K562 (cell line): ENCODE data around the gene APCDD1L.

Experiments
- CBFA2T2 ChIP-seq: fragments of 450-650 bp; conservative IDR thresholded peaks from 2 replicates; pipeline ENCODE4 v1.6.1; 2017; ENCODE audit warnings: mild to moderate bottlenecking
- CBX2 ChIP-seq: fragments of 200-600 bp; sonication (generic); IDR thresholded peaks from one replicate; pipeline ENCODE4 v1.6.1; 2012; ENCODE audit warnings: mild to moderate bottlenecking, low read length, inconsistent platforms; ENCODE audit not compliant: insufficient read depth, poor library complexity, severe bottlenecking
- CTCF ChIP-seq, 3 experiments: IDR thresholded peaks in 2 of 3; conservative IDR thresholded peaks in 1 of 3; 2 replicates each; pipeline ENCODE4 v1.5.1; 2011 to 2012; ENCODE audit warnings: low read length in 3 of 3, mild to moderate bottlenecking in 3 of 3, control low read depth in 2 of 3, improper control_type of control experiment in 1 of 3, inconsistent platforms in 1 of 3, low read depth in 1 of 3, mixed read lengths in 1 of 3, moderate library complexity in 1 of 3; ENCODE audit not compliant: insufficient read depth in 2 of 3
- FOXJ2 ChIP-seq: fragments of 200-800 bp; sonication (Bioruptor generic); IDR thresholded peaks from 2 replicates; pipeline ENCODE4 v1.6.1; 2016; ENCODE audit warnings: missing genetic modification characterization, missing compliant biosample characterization
- HLTF ChIP-seq: fragments of 450-650 bp; IDR thresholded peaks from 2 replicates; pipeline ENCODE4 v1.6.1; 2016
- HSF4 ChIP-seq: fragments of 250-450 bp; sonication (Bioruptor Pico); IDR thresholded peaks from 2 replicates; pipeline ENCODE4 v2.1.2; 2022; ENCODE audit warnings: mild to moderate bottlenecking, moderate library complexity, borderline replicate concordance
- MAX ChIP-seq: sonication (generic); formaldehyde crosslinking; IDR thresholded peaks from 2 replicates; pipeline ENCODE4 v1.9.0; 2022; ENCODE audit warnings: mild to moderate bottlenecking, missing genetic modification reagents
- MYNN ChIP-seq, 2 experiments: sonication (generic); formaldehyde crosslinking in 1 of 2; IDR thresholded peaks; 2 replicates each; pipeline versions ENCODE4 v1.5.0 to v1.6.1; 2016 to 2020; ENCODE audit warnings: antibody characterized with exemption in 1 of 2, missing genetic modification reagents in 1 of 2
- NR1H2 ChIP-seq: sonication (generic); formaldehyde crosslinking; IDR thresholded peaks from 2 replicates; pipeline ENCODE4 v1.4.0; 2020; ENCODE audit warnings: mild to moderate bottlenecking, missing genetic modification reagents
- POLR2A ChIP-seq: fragments of 450-650 bp; conservative IDR thresholded peaks from 2 replicates; pipeline ENCODE4 v1.6.1; 2016
- SMAD3 ChIP-seq: fragments of 450-650 bp; formaldehyde crosslinking; conservative IDR thresholded peaks from 2 replicates; pipeline ENCODE4 v1.4.0; 2020; ENCODE audit warnings: mild to moderate bottlenecking
- USF2 ChIP-seq: sonication (generic); formaldehyde crosslinking; IDR thresholded peaks from 2 replicates; pipeline ENCODE4 v1.5.0; 2020; ENCODE audit warnings: missing genetic modification reagents
- ZBED1 ChIP-seq: IDR thresholded peaks from 2 replicates; pipeline ENCODE4 v1.6.1; 2014
- ZNF143 ChIP-seq: sonication (generic); formaldehyde crosslinking; IDR thresholded peaks from 2 replicates; pipeline ENCODE4 v1.9.0; 2022; ENCODE audit warnings: mild to moderate bottlenecking, missing genetic modification reagents

DNA sequence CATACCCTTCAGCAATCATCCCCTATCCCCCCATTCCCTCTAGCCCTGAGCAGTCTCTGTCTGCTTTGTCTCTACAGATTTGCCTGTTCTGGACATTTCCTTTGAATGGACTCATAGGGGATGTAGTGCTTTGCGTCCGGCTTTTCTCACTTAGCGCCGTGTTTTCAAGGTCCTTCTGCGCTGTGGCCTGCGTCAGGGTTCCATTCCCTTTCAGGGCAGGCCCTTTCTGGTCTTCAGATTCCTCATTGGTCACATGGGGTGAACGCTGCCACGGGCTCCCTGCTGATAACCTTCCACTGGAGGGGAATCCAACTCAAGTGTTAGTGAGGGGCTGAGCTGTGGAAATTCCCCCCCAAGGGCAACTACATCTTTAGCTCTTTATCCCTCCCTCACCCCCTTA is 36.4 kb upstream of the APCDD1L start:
- TF ChIP-seq CBX2, result no peak
- TF ChIP-seq ZNF143, result no peak
- no peak for TF ChIP-seq HSF4 (CRISPR knock-in tag)
- no peak for TF ChIP-seq POLR2A
- no peak for TF ChIP-seq HLTF
- TF ChIP-seq MYNN (IDR thresholded peaks at IDR 0.05), result no peak
- no peak for TF ChIP-seq MYNN (CRISPR knock-in tag; IDR thresholded peaks at IDR 0.05)
- no peak for TF ChIP-seq CTCF (IDR thresholded peaks at IDR 0.05 in 2 of 3, conservative IDR thresholded peaks at IDR 0.05 in 1 of 3; ENCODE audit: insufficient read depth in 2 of 3, low read depth in 1 of 3, low read length in 3 of 3)
- TF ChIP-seq SMAD3 (CRISPR knock-in tag), result no peak
- TF ChIP-seq USF2 (CRISPR knock-in tag), result no peak
- no peak for TF ChIP-seq CBFA2T2
- no peak for TF ChIP-seq NR1H2 (CRISPR knock-in tag)
- no peak for TF ChIP-seq ZBED1
- TF ChIP-seq MAX, result no peak
- TF ChIP-seq FOXJ2, result no peak
